ENCODE data around the gene ITCH. TPM values are rescaled to one million over a fixed set of nuclear protein-coding genes. Genes with fewer than 3 reads are reported as not detected.

Gene ITCH
- total RNA-seq, 1 experiment from 2014 or later = 78.8 TPM

- Histone ChIP-seq H3K79me2 (ENCODE audit: insufficient read depth, low read length) (no peaks in the 10 kb centered on the region), H3K9me2 (ENCODE audit: insufficient read depth) (no peaks in the 10 kb centered on the region), H2AFZ (ENCODE audit: low read depth, low read length, poor library complexity, severe bottlenecking) (no peak overlapping the region), H3K9ac (ENCODE audit: low read length) (no peak overlapping the region), H3K27me3 (ENCODE audit: insufficient read depth, low read length) (no peaks in the 10 kb centered on the region), H3K4me2 (ENCODE audit: low read length) (no peak overlapping the region), H4K20me1 (ENCODE audit: insufficient read depth) (no peaks in the 10 kb centered on the region), H3K36me3 (ENCODE audit: control insufficient read depth in 1 of 2, insufficient read depth in 2 of 2, low read length in 2 of 2) (no peaks in the 10 kb centered on the region), H3K9me3 (ENCODE audit: control insufficient read depth in 1 of 2, insufficient read depth in 1 of 2, low read depth in 1 of 2, low read length in 2 of 2) (no peaks in the 10 kb centered on the region), H3K4me3 (replicated peaks in 1 of 2; ENCODE audit: low read depth in 1 of 2, low read length in 2 of 2) (no peak overlapping the region), H3K4me1 (ENCODE audit: control insufficient read depth in 1 of 2, insufficient read depth in 2 of 2, low read length in 2 of 2) (peaks cover 0 to 7% of the 10 kb centered on the region in 2 experiments; a peak in 1 of 4 replicates), H3K27ac (ENCODE audit: low read depth, low read length) (no peak overlapping the region)
- RAD21 ChIA-PET (ENCODE audit: low non-redundant PET in 1 of 2, low total read pairs in 2 of 2, uncharacterized antibody in 2 of 2, unreplicated experiment in 2 of 2) = no interaction called here
- DNase-seq (ENCODE audit: low read depth, low spot score) (no peak), ATAC-seq (no peak)
- intact Hi-C loops (cut with micrococcal nuclease) = no loop called here
- TF ChIP-seq CTCF (IDR thresholded peaks at IDR 0.05 in 2 of 3, conservative IDR thresholded peaks at IDR 0.05 in 1 of 3; ENCODE audit: borderline replicate concordance in 1 of 3, insufficient read depth in 1 of 3, low read depth in 2 of 3, low read length in 2 of 3) (no peak), POLR2AphosphoS5 (IDR thresholded peaks at IDR 0.05; ENCODE audit: low read depth, low read length) (no peak)
- POLR2A ChIA-PET = no interaction called here
- BruUV-seq (replicated peaks) = no TSS peak
- CTCF ChIA-PET = no interaction called here
These were observed 194.9 kb downstream of the ITCH start for GRCh38 chr20:34557936-34558319.

- H3K4me1 ChIP-seq (ENCODE audit: control insufficient read depth in 1 of 2, insufficient read depth in 2 of 2, low read length in 2 of 2) = peaks cover 0 to 4% of the 10 kb centered on the region in 2 experiments; a peak in 1 of 4 replicates
- CTCF ChIA-PET = no interaction called here
- no peaks in the 10 kb centered on the region for H3K9me2 ChIP-seq (ENCODE audit: insufficient read depth)
- no peak within 1 kb of the TSS for H3K27ac ChIP-seq (ENCODE audit: low read depth, low read length)
- intact Hi-C loops (cut with micrococcal nuclease) = no loop called here
- no peaks in the 10 kb centered on the region for H3K27me3 ChIP-seq (ENCODE audit: insufficient read depth, low read length)
- H3K4me2 ChIP-seq (ENCODE audit: low read length) = no peak within 1 kb of the TSS
- ATAC-seq (no peak), DNase-seq (ENCODE audit: low read depth, low spot score) (no peak)
- H3K79me2 ChIP-seq (ENCODE audit: insufficient read depth, low read length) = no peaks in the 10 kb centered on the region
- BruUV-seq (replicated peaks) = no TSS peak
- no peak within 1 kb of the TSS for H3K4me3 ChIP-seq (replicated peaks in 1 of 2; ENCODE audit: low read depth in 1 of 2, low read length in 2 of 2)
- H2AFZ ChIP-seq (ENCODE audit: low read depth, low read length, poor library complexity, severe bottlenecking) = no peak within 1 kb of the TSS
- H3K9ac ChIP-seq (ENCODE audit: low read length) = no peak within 1 kb of the TSS
- H3K36me3 ChIP-seq (ENCODE audit: control insufficient read depth in 1 of 2, insufficient read depth in 2 of 2, low read length in 2 of 2) = no peaks in the 10 kb centered on the region
- RAD21 ChIA-PET (ENCODE audit: low non-redundant PET in 1 of 2, low total read pairs in 2 of 2, uncharacterized antibody in 2 of 2, unreplicated experiment in 2 of 2) = no interaction called here
- POLR2A ChIA-PET = no interaction called here
- H4K20me1 ChIP-seq (ENCODE audit: insufficient read depth) = no peaks in the 10 kb centered on the region
- H3K9me3 ChIP-seq (ENCODE audit: control insufficient read depth in 1 of 2, insufficient read depth in 1 of 2, low read depth in 1 of 2, low read length in 2 of 2) = no peaks in the 10 kb centered on the region
- TF ChIP-seq POLR2A (IDR thresholded peaks at IDR 0.05; ENCODE audit: borderline replicate concordance, extremely low read depth, insufficient read depth, insufficient read length) = no peak
- TF ChIP-seq ZBTB33 (IDR thresholded peaks at IDR 0.05; ENCODE audit: extremely low read depth, insufficient replicate concordance, low read length) = no peak
- TF ChIP-seq JUND (IDR thresholded peaks at IDR 0.05) = no peak
- TF ChIP-seq ATF3 (IDR thresholded peaks at IDR 0.05) = no peak
- TF ChIP-seq SRF (IDR thresholded peaks at IDR 0.05; ENCODE audit: low read depth) = no peak
- TF ChIP-seq FOSL1 (IDR thresholded peaks at IDR 0.05; ENCODE audit: low read depth) = no peak
- no peak for TF ChIP-seq SIN3A (IDR thresholded peaks at IDR 0.05; ENCODE audit: low read depth)
- no peak for TF ChIP-seq REST (IDR thresholded peaks at IDR 0.05; ENCODE audit: low read depth)
- no peak for TF ChIP-seq RAD21 (IDR thresholded peaks at IDR 0.05; ENCODE audit: low read depth)
These were observed 195.5 kb downstream of the ITCH start, which contains the start of gene MAP1LC3A for GRCh38 chr20:34558320-34559218. TSS of gene MAP1LC3A (plus strand) at chr20:34558718. CDS start at chr20:34558869, 151 bp downstream.
